NOMO-1 treated with dmso at 0.1 percent for 144 hours (cell line): ENCODE measurements around the gene DNAJA4.

ENCODE experiments used
- DNase-seq: peaks from one replicate; lab custom pipeline; 2025; ENCODE audit not compliant: unreplicated experiment; lab: John Stamatoyannopoulos, UW

Gene DNAJA4

GRCh38 chr15:78264304-78265136 lies at the start of gene DNAJA4:
TSS of gene DNAJA4 (plus strand) at chr15:78264562. CDS start at chr15:78264764, 202 bp downstream.
- DNase-seq = peak; percentile 26

GRCh38 chr15:78216276-78217104 lies 47.9 kb upstream of the DNAJA4 start:
- DNase-seq = no peak

GRCh38 chr15:78220713-78221112 lies 43.6 kb upstream of the DNAJA4 start:
- no peak for DNase-seq

GRCh38 chr15:78222745-78223395 lies 41.5 kb upstream of the DNAJA4 start:
- DNase-seq = no peak

GRCh38 chr15:78223396-78224022 lies 40.9 kb upstream of the DNAJA4 start:
- DNase-seq = no peak

- DNase-seq = no peak
These were observed 40.3 kb upstream of the DNAJA4 start for GRCh38 chr15:78224023-78224411.

- DNase-seq = no peak
These were observed 38.4 kb upstream of the DNAJA4 start for GRCh38 chr15:78225783-78226541.

GRCh38 chr15:78228356-78228996 lies 35.9 kb upstream of the DNAJA4 start:
- no peak for DNase-seq

- no peak for DNase-seq
These were observed 34.6 kb upstream of the DNAJA4 start for GRCh38 chr15:78229431-78230406.

- no peak for DNase-seq
These were observed 31.4 kb upstream of the DNAJA4 start for GRCh38 chr15:78232951-78233350.

- DNase-seq = no peak
These were observed 30.9 kb upstream of the DNAJA4 start for GRCh38 chr15:78233496-78233895.

- DNase-seq = no peak
These were observed 29.8 kb upstream of the DNAJA4 start, which contains the start of gene ACSBG1 for GRCh38 chr15:78234515-78235040. TSS of gene ACSBG1 (minus strand) at chr15:78234565. CDS start at chr15:78234501, 64 bp downstream.

- no peak for DNase-seq
These were observed 27.9 kb upstream of the DNAJA4 start for GRCh38 chr15:78236491-78236890.

- no peak for DNase-seq
These were observed 27.2 kb upstream of the DNAJA4 start for GRCh38 chr15:78237146-78237545.

- DNase-seq = no peak
These were observed 24.6 kb upstream of the DNAJA4 start for GRCh38 chr15:78239811-78240210.

GRCh38 chr15:78241017-78241416 lies 23.3 kb upstream of the DNAJA4 start:
- peak; percentile 41 for DNase-seq

GRCh38 chr15:78242128-78242527 lies 22.2 kb upstream of the DNAJA4 start:
- DNase-seq = no peak

GRCh38 chr15:78243058-78243457 lies 21.3 kb upstream of the DNAJA4 start:
- no peak for DNase-seq
